Spleen (tissue), 11 donors: ENCODE data around the gene ATP2B2. TPM values are rescaled to one million over a fixed set of nuclear protein-coding genes. Genes with fewer than 3 reads are reported as not detected.

Experiments used
- DNase-seq: peaks from one replicate; pipeline ENCODE4 v3.0.0-alpha.2; 2020
- H3K27ac ChIP-seq, 8 donors: fragments of 200-600 bp; sonication (generic) in 7 of 8; 1 replicate in 4 of 8; 2 replicates in 4 of 8; pipeline versions ENCODE4 v1.5.0 to v1.8.0; 2016 to 2021; ENCODE audit warnings: inconsistent platforms in 4 of 8, mild to moderate bottlenecking in 4 of 8, moderate library complexity in 1 of 8
- H3K27me3 ChIP-seq, 7 donors: fragments of 200-600 bp; sonication (generic) in 6 of 7; replicated peaks in 1 of 7; 1 replicate in 4 of 7; 2 replicates in 3 of 7; pipeline versions ENCODE4 v1.5.0 to v1.8.0; 2016 to 2021; ENCODE audit warnings: inconsistent platforms in 3 of 7, mild to moderate bottlenecking in 1 of 7
- H3K36me3 ChIP-seq, 6 donors: fragments of 200-600 bp; sonication (generic) in 5 of 6; 1 replicate in 4 of 6; 2 replicates in 2 of 6; pipeline versions ENCODE4 v1.5.0 to v1.8.0; 2016 to 2021; ENCODE audit warnings: inconsistent platforms in 2 of 6
- H3K4me1 ChIP-seq, 6 donors: fragments of 200-600 bp; sonication (generic) in 5 of 6; 1 replicate in 3 of 6; 2 replicates in 3 of 6; pipeline versions ENCODE4 v1.5.0 to v1.8.0; 2016 to 2021; ENCODE audit warnings: inconsistent platforms in 3 of 6
- H3K4me3 ChIP-seq, 8 donors: fragments of 200-600 bp; sonication (generic) in 7 of 8; 1 replicate in 4 of 8; 2 replicates in 4 of 8; pipeline versions ENCODE4 v1.5.0 to v1.8.0; 2016 to 2021; ENCODE audit warnings: inconsistent platforms in 4 of 8, mild to moderate bottlenecking in 4 of 8, moderate library complexity in 2 of 8
- H3K9me3 ChIP-seq, 8 donors: fragments of 200-600 bp; sonication (generic) in 7 of 8; 1 replicate in 4 of 8; 2 replicates in 4 of 8; pipeline versions ENCODE4 v1.5.0 to v1.8.0; 2016 to 2021; ENCODE audit warnings: inconsistent platforms in 4 of 8
- POLR2A ChIP-seq, 3 donors: fragments of 450-650 bp; IDR thresholded peaks; one replicate each; pipeline ENCODE4 v1.5.1; 2017; ENCODE audit warnings: antibody characterized with exemption in 3 of 3, mild to moderate bottlenecking in 1 of 3
- POLR2AphosphoS5 ChIP-seq, 3 donors: sonication (generic); formaldehyde crosslinking; IDR thresholded peaks; one replicate each; pipeline ENCODE4 v1.5.1; 2017; ENCODE audit warnings: antibody characterized with exemption in 3 of 3
- WGBS, 5 donors: extraction: QIAGEN DNeasy Blood & Tissue Kit in 3 of 5; methylation state at CpG; one replicate each; pipeline versions ENCODE4 v1.1.5 to v1.1.7; 2013 to 2018; 5-methylcytosine and 5-hydroxymethylcytosine counted together
- intact Hi-C: fragments of 100-400 bp; cut with DNase I; formaldehyde crosslinking; loops from one replicate; pipeline ENCODE4 v1.15.0; 2023; ENCODE audit warnings: low total_unique reads
- polyA plus RNA-seq, 3 donors: library from polyadenylated mRNA; stranded (reverse); fragments of 200-250 nt; gene quantifications; one replicate each; pipeline ENCODE4 v1.2.1, GENCODE V29; 2013
- total RNA-seq, 7 donors: library from RNA; depleted of rRNA in 3 of 7; stranded (reverse); fragments of >200 nt in 3 of 7; fragmentation: NEBNext Ultra II Directional in 4 of 7; extraction: Animal tissue kit (Norgen Biotek cat#: 25700) in 4 of 7; gene quantifications; one replicate each; pipeline versions ENCODE4 v1.1.0 to v1.2.1, GENCODE V29; 2016 to 2021
- TF ChIP-seq, protein P1 (sequence below), 11 experiments: fragments of 200-600 bp in 7 of 11; fragments of 450-650 bp in 4 of 11; sonication (generic) in 4 of 11; IDR thresholded peaks in 8 of 11; conservative IDR thresholded peaks in 3 of 11; 1 replicate in 7 of 11; 2 replicates in 4 of 11; pipeline versions ENCODE4 v1.4.0 to v1.8.0; 2016 to 2021; ENCODE audit warnings: antibody characterized with exemption in 11 of 11, inconsistent platforms in 4 of 11, mild to moderate bottlenecking in 1 of 11
- donor health status: healthy with polysubstance abuse.
- donor health status: DM: no; HTN: no; CAD: no; lungs with moderate emphysema.
- donor health status: DM: no; HTN: no; CAD: no.
- donor health status: Bipolar disorder and iron deficiency.
- donor health status: healthy.
- donor health status: DM: no; HTN: no; CAD: no.
- donor health status: DM: yes; HTN: yes; CAD: no.

Gene ATP2B2
- total and polyA plus RNA-seq, 10 donors, result 0.02 to 1.5 (median 0.24) TPM; not detected in 2

GRCh38 chr3:10459954-10460754, 45.2 kb downstream of the ATP2B2 start:
- WGBS, 5 donors, result 34 to 44% (median 40%) methylated on average over 5 of the region's 5 CpGs
- no peak overlapping the region for H3K4me3 ChIP-seq
- no peak for DNase-seq
- no peak overlapping the region for H3K27ac ChIP-seq
- H3K9me3 ChIP-seq, result no peaks in the 10 kb centered on the region
- no peak for TF ChIP-seq POLR2A (IDR thresholded peaks at IDR 0.05)
- no peak for TF ChIP-seq POLR2AphosphoS5 (IDR thresholded peaks at IDR 0.05)
- TF ChIP-seq, protein P1, sequence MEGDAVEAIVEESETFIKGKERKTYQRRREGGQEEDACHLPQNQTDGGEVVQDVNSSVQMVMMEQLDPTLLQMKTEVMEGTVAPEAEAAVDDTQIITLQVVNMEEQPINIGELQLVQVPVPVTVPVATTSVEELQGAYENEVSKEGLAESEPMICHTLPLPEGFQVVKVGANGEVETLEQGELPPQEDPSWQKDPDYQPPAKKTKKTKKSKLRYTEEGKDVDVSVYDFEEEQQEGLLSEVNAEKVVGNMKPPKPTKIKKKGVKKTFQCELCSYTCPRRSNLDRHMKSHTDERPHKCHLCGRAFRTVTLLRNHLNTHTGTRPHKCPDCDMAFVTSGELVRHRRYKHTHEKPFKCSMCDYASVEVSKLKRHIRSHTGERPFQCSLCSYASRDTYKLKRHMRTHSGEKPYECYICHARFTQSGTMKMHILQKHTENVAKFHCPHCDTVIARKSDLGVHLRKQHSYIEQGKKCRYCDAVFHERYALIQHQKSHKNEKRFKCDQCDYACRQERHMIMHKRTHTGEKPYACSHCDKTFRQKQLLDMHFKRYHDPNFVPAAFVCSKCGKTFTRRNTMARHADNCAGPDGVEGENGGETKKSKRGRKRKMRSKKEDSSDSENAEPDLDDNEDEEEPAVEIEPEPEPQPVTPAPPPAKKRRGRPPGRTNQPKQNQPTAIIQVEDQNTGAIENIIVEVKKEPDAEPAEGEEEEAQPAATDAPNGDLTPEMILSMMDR (IDR thresholded peaks at IDR 0.05 in 8 of 11, conservative IDR thresholded peaks at IDR 0.05 in 3 of 11), result no peak
- H3K27me3 ChIP-seq, result no peaks in the 10 kb centered on the region
- peaks cover 0 to 6% (median 0%) of the 10 kb centered on the region in 6 donors for H3K4me1 ChIP-seq
- intact Hi-C loops, result no loop called here
- H3K36me3 ChIP-seq, result no peaks in the 10 kb centered on the region

DNA sequence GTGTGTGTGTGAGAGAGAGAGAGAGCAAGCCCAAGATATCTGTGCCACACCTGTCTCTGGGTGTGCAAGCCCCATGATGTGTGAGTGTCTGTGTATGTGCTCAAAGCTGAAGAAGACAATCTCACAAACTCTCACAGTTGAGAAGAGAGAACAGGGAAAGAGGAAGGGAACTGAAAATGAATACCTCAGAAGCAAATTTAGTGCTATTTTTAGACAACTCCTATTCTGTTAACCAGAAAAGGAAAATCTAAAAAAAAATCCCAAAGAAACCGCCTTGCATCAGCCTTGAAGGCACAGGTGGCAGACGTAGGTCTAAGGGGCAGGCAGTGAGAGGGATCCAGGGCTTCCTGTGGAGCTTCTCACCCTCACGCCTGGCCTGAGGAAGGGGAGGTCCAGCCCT, 47.8 kb downstream of the ATP2B2 start:
- no peak for DNase-seq
- TF ChIP-seq, protein P1 (IDR thresholded peaks at IDR 0.05 in 8 of 11, conservative IDR thresholded peaks at IDR 0.05 in 3 of 11), result no peak
- TF ChIP-seq POLR2A (IDR thresholded peaks at IDR 0.05) (no peak), POLR2AphosphoS5 (IDR thresholded peaks at IDR 0.05) (no peak)
- H3K36me3 ChIP-seq, result no peaks in the 10 kb centered on the region
- intact Hi-C loops, result no loop called here
- peaks cover 0 to 6% (median 0%) of the 10 kb centered on the region in 6 donors for H3K4me1 ChIP-seq
- no peak overlapping the region for H3K27ac ChIP-seq
- WGBS, 5 donors, result 14 to 33% (median 25%) methylated on average over 3 of the region's 3 CpGs
- no peaks in the 10 kb centered on the region for H3K9me3 ChIP-seq
- no peaks in the 10 kb centered on the region for H3K27me3 ChIP-seq
- no peak overlapping the region for H3K4me3 ChIP-seq

DNA sequence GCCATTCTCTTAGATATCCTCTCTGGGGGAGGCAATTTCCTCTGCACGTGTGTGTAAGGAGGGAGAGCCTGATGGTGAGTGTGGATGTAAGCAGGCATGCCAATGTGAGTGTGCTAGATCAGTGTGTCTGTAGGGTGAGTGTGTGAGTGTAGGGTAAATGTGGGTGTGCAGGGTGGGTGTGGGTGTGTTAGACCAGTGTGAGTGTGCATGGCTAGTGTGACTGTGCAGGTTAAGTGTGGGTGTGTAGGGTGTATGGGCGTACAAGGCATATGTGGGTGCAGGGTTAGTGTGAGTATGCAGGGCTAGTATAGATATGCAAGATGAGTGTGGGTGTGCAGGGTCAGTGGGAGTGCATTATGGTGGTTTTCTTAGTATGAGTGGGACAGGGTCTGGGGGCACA, 48.4 kb downstream of the ATP2B2 start:
- Histone ChIP-seq H3K4me1 (peaks cover 0 to 6% (median 0%) of the 10 kb centered on the region in 6 donors), H3K4me3 (no peak overlapping the region), H3K9me3 (no peaks in the 10 kb centered on the region), H3K36me3 (no peaks in the 10 kb centered on the region), H3K27me3 (no peaks in the 10 kb centered on the region), H3K27ac (no peak overlapping the region)
- no peak for DNase-seq
- 53 to 67% (median 58%) methylated on average over 2 of the region's 2 CpGs for WGBS, 5 donors
- intact Hi-C loops, result no loop called here
- TF ChIP-seq, protein P1 (IDR thresholded peaks at IDR 0.05 in 8 of 11, conservative IDR thresholded peaks at IDR 0.05 in 3 of 11), result no peak
- no peak for TF ChIP-seq POLR2A (IDR thresholded peaks at IDR 0.05)
- TF ChIP-seq POLR2AphosphoS5 (IDR thresholded peaks at IDR 0.05), result no peak

DNA sequence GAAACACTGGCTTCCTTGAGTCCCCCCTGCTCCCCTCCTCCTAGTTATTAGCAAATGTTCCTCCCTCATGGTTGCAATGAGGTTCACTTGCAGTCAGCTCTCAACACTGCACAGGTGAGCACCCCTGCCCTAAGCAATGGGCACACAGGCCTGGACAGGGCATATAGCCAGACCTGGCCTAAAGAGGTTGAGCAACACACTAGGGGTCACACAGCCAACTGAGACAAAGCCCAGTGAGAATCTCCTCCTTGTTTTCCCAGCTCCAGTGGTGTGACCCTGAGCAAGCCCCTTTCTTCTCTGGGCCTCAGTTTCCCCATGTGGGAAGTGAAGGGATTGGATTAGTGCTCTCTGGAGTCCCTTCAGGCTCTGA, 49.9 kb downstream of the ATP2B2 start:
- H3K36me3 ChIP-seq, result no peaks in the 10 kb centered on the region
- TF ChIP-seq POLR2AphosphoS5 (IDR thresholded peaks at IDR 0.05), result no peak
- TF ChIP-seq POLR2A (IDR thresholded peaks at IDR 0.05), result no peak
- TF ChIP-seq, protein P1 (IDR thresholded peaks at IDR 0.05 in 8 of 11, conservative IDR thresholded peaks at IDR 0.05 in 3 of 11), result no peak

More for the DNA sequence above, 49.9 kb downstream of the ATP2B2 start:
- DNase-seq, result no peak
- peaks cover 0 to 6% (median 0%) of the 10 kb centered on the region in 6 donors for H3K4me1 ChIP-seq
- H3K27ac ChIP-seq, result no peak overlapping the region
- H3K9me3 ChIP-seq, result no peaks in the 10 kb centered on the region
- H3K4me3 ChIP-seq, result no peak overlapping the region
- intact Hi-C loops, result no loop called here
- H3K27me3 ChIP-seq, result peaks cover 0 to 7% (median 0%) of the 10 kb centered on the region in 7 donors
